Motor neuron (in vitro differentiated cells): ENCODE measurements around the gene AGBL4. TPM values are rescaled to one million over a fixed set of nuclear protein-coding genes. Genes with fewer than 3 reads are reported as not detected.
"Not testable (repeated sequence)": the region's sequence is repeated elsewhere in the genome, so short reads cannot be mapped to it uniquely, and the experiment has no call there.

Experiments used
- ATAC-seq, 8 experiments: fragments of 200-7000 bp; cut with Tn5 transposase; replicated peaks in 6 of 8; 2 replicates each; pipeline ENCODE4 v1.8.0; 2021; ENCODE audit warnings: mild to moderate bottlenecking in 8 of 8, moderate library complexity in 8 of 8
- H3K27ac ChIP-seq, 2 donors: fragments of 250-450 bp; sonication (Bioruptor Pico); 2 replicates each; pipeline ENCODE4 v1.9.0; 2021; ENCODE audit warnings: antibody characterized with exemption in 2 of 2, mild to moderate bottlenecking in 2 of 2, moderate library complexity in 1 of 2
- H3K4me1 ChIP-seq, 2 donors: fragments of 250-450 bp; sonication (Bioruptor Pico); replicated peaks in 1 of 2; 2 replicates each; pipeline ENCODE4 v1.6.1; 2021; ENCODE audit warnings: antibody characterized with exemption in 2 of 2, mild to moderate bottlenecking in 2 of 2, moderate library complexity in 1 of 2
- H3K4me3 ChIP-seq, 5 donors: fragments of 250-450 bp; sonication (Bioruptor Pico); 2 replicates each; pipeline ENCODE4 v1.9.0; 2021; ENCODE audit warnings: antibody characterized with exemption in 5 of 5, mild to moderate bottlenecking in 5 of 5, moderate library complexity in 4 of 5
- WGBS, 10 experiments: fragments of 450-650 bp; shearing (Covaris generic); methylation state at CpG; one replicate each; pipeline ENCODE4 v1.0.0; 2022; 5-methylcytosine and 5-hydroxymethylcytosine counted together
- in situ Hi-C, 9 experiments: fragments of 400-800 bp; cut with MboI; loops; one replicate each; pipeline ENCODE4 v1.15.0; 2021; ENCODE audit warnings: low sequenced_read_pairs in 9 of 9, low pct_unique_long_range_greater_than_20kb in 2 of 9; ENCODE audit not compliant: unreplicated experiment in 9 of 9
- total RNA-seq, 8 experiments: library from RNA; unstranded; fragments of 300-600 nt; gene quantifications; 2 replicates each; pipeline versions ENCODE4 v1.2.3 to v1.2.4, GENCODE V29; 2022

AGBL4 gene
- total RNA-seq, 8 experiments from 2014 or later, result 0.10 to 4.5 (median 1.9) TPM

DNA sequence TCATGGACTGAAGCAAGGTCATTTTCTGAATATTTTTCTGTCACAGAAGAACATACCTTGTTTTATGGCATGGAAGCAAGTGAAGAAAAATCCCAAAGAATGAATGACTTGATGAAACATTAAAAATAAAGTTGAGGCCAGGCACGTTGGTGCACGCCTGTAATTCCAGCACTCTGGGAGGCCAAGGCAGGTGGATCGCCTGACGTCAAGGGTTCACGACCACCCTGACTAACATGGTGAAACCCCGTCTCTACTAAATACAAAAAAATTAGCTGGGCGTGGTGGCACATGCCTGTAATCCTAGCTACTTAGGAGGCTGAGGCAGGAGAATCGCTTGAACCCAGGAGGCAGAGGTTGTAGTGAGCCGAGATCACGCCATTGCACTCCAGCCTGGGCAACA lies 1020.8 kb downstream of the AGBL4 start:
- ATAC-seq, H3K4me3 ChIP-seq, in situ Hi-C loops, H3K4me1 ChIP-seq, H3K27ac ChIP-seq: not testable (repeated sequence)
- WGBS, 10 experiments, result 32 to 100% (median 80%) methylated on average over 1 to 7 of the region's 10 CpGs; no CpG with 5 or more reads in 1 of the 10 experiments

DNA sequence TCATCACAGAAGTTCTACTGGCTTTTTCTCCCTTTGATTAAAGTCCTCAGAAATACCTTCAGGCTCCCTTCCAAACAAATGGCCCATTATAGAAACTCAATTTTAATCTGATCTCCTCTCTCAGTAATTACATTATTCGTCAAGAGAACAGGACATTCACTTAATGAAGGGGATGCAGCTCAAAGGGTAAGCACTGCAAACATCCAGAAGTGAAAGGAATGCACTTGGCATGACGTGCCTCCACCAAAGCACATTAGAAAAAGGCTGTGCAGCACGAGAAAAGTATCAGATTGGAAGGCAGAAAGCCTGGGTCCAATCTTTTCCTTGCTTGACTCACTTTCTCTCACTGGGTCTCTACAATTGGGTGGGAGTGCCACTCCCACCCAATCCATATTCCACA lies 1024.4 kb downstream of the AGBL4 start:
- in situ Hi-C loops, result no loop called here
- WGBS, 10 experiments, result 0 to 57% (median 22%) methylated on average over 1 to 3 of the region's 3 CpGs; no CpG with 5 or more reads in 2 of the 10 experiments
- ATAC-seq, result peak in 1 of 8 experiments; percentile 39
- H3K4me1 ChIP-seq, result no peaks in the 10 kb centered on the region
- no peak overlapping the region for H3K4me3 ChIP-seq
- H3K27ac ChIP-seq, result no peak overlapping the region

DNA sequence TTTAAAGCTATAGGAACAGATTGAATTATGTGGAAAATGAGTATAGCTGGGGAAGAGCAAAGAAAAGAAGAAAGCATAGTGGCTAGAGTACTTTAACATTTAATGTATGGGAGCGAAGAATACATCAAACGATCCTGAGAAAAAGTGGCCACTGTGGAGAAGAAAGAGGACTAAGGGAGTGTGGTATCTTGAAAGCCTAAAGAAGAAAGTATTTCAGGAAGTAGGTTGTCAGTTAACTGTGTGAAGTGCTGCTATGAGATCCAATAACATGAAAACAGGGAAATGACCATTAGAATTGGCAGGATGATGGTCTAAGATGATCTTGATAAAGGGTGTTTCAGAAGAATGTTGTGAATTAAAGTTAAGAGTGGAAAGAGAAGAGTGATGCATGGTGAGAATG lies 1027.4 kb downstream of the AGBL4 start:
- in situ Hi-C loops, result no loop called here
- 5 to 100% (median 87%) methylated on average over 2 of the region's 2 CpGs for WGBS, 10 experiments
- no peaks in the 10 kb centered on the region for H3K4me1 ChIP-seq
- ATAC-seq, result no peak
- no peak overlapping the region for H3K27ac ChIP-seq
- H3K4me3 ChIP-seq, result no peak overlapping the region

- peak overlapping the region in 1 of 2 donors; percentile 10 for H3K27ac ChIP-seq
- peaks cover 8 to 22% of the 10 kb centered on the region in 2 donors for H3K4me1 ChIP-seq
- ATAC-seq, result peak in 5 of 8 experiments; percentile 58 to 96 (median 92)
- H3K4me3 ChIP-seq, result no peak overlapping the region
- in situ Hi-C loops, result no loop called here
- WGBS, 10 experiments, result 22 to 72% (median 50%) methylated on average over 5 to 9 of the region's 9 CpGs
Measured at GRCh38 chr1:48988633-48989197, 1035.0 kb downstream of the AGBL4 start.

DNA sequence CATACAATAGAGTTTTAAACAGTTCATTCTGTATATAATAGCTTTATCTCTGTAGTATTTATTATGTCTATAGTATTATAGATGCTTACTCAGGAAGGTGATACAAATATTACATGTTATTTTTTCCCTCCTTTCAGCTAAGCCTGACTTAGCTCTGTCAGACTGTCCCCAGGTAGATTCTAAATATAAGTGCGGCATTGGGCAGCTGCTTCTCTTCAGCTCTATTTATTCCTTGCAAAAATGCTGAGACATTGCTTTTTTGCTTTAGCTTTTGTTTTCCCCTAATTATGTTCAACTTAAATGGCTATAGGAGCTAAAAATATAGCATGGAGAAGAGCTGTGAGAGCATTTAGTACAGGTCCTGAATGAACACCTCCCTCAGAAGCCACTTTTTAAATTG lies 1043.8 kb downstream of the AGBL4 start:
- peaks cover 3 to 9% of the 10 kb centered on the region in 2 donors for H3K4me1 ChIP-seq
- no peak overlapping the region for H3K27ac ChIP-seq
- in situ Hi-C loops, result no loop called here
- ATAC-seq, result no peak
- H3K4me3 ChIP-seq, result no peak overlapping the region
- WGBS, 10 experiments, result 33 to 100% (median 97%) methylated on average over 1 of the region's 1 CpG; no CpG with 5 or more reads in 2 of the 10 experiments

DNA sequence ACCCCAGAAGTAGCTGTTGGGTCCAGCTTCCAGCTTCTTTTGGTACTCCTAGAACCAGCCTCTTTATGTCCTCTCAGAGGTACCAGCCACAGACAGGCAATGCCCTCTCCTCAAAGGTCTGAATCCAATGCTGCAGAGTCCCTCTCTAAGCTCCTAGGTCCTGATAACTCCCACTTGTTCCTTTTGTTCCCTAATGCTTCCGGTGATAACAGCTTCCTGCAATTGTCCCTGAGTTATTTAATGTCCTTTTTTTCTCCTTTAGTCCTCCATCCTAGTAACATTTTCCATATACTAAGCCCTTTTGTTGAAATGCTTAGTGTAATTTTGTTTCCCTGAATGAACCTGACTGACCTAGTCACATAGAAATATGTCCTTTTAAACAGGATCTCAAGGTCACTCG lies 1045.3 kb downstream of the AGBL4 start:
- 6 to 86% (median 71%) methylated on average over 1 to 2 of the region's 2 CpGs; no CpG with 5 or more reads in 1 of the 10 experiments for WGBS, 10 experiments
- no peak for ATAC-seq
- H3K4me1 ChIP-seq, result peaks cover 3 to 7% of the 10 kb centered on the region in 2 donors
- in situ Hi-C loops, result no loop called here
- H3K4me3 ChIP-seq, result no peak overlapping the region
- peak overlapping the region in 1 of 2 donors; percentile 10 for H3K27ac ChIP-seq

GRCh38 chr1:48977273-48977672 lies 1046.5 kb downstream of the AGBL4 start:
- no peak for ATAC-seq
- H3K4me3 ChIP-seq, result no peak overlapping the region
- 0 to 96% (median 63%) methylated on average over 1 to 2 of the region's 2 CpGs; no CpG with 5 or more reads in 1 of the 10 experiments for WGBS, 10 experiments
- no peak overlapping the region for H3K27ac ChIP-seq
- in situ Hi-C loops, result no loop called here
- peaks cover 3 to 7% of the 10 kb centered on the region in 2 donors for H3K4me1 ChIP-seq

DNA sequence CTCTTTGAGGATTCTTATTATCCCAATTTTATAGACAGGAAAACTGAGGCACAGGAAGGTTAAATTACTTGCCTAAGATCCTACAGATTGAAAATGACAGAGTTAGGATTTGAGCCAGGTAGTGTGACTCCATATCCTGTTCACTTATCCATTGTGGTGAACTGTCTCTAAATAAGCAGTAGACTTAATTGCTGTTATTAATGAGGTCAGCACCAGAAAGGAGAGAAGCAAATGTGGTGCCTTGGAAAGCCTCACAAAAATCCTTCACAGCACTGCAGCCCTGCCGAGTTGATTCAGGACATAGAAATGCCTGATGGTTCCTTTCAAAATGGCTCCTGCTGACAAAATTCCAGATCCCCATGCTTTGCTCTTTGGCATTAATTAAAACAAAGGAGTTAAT lies 1053.8 kb downstream of the AGBL4 start:
- no peak overlapping the region for H3K27ac ChIP-seq
- no peak overlapping the region for H3K4me3 ChIP-seq
- H3K4me1 ChIP-seq, result peaks cover 0 to 3% of the 10 kb centered on the region in 2 donors
- in situ Hi-C loops, result no loop called here
- WGBS, 10 experiments, result 50 to 89% (median 62%) methylated on average over 1 of the region's 1 CpG; no CpG with 5 or more reads in 6 of the 10 experiments
- no peak for ATAC-seq

- Histone ChIP-seq H3K4me3 (no peak overlapping the region), H3K4me1 (peaks cover 2 to 7% of the 10 kb centered on the region in 2 donors), H3K27ac (no peak overlapping the region)
- WGBS, 10 experiments, result 17 to 79% (median 66%) methylated on average over 1 to 3 of the region's 3 CpGs; no CpG with 5 or more reads in 2 of the 10 experiments
- in situ Hi-C loops, result no loop called here
- no peak for ATAC-seq
Measured at GRCh38 chr1:48967318-48967717, 1056.4 kb downstream of the AGBL4 start.

DNA sequence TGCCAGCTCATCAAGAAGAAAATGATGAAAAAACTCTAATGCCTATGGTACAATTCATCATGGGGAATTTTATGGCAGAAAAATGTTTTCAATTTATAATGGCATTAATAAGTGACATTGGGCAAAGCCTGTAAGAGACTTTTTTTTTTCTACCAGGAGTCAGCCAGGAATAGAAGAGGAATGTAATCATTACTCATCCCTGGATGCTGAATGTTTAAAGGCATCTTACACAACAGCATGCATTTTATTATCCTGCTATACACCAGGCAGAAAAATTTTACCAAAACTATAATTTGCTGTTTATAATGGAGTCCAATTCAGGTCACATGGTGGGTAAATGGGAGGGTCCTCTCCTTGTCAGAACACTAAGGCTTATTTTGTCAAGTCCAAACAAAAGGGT lies 1057.2 kb downstream of the AGBL4 start:
- H3K4me1 ChIP-seq, result peaks cover 2 to 7% of the 10 kb centered on the region in 2 donors
- ATAC-seq, result peak in 4 of 8 experiments; percentile 25 to 51 (median 40)
- no peak overlapping the region for H3K4me3 ChIP-seq
- H3K27ac ChIP-seq, result no peak overlapping the region
- in situ Hi-C loops, result no loop called here

GRCh38 chr1:48960320-48960719 lies 1063.4 kb downstream of the AGBL4 start:
- Histone ChIP-seq H3K4me3 (no peak overlapping the region), H3K4me1 (peaks cover 5 to 8% of the 10 kb centered on the region in 2 donors), H3K27ac (no peak overlapping the region)
- ATAC-seq, result peak in 3 of 8 experiments; percentile 29 to 66 (median 42)
- in situ Hi-C loops, result no loop called here

DNA sequence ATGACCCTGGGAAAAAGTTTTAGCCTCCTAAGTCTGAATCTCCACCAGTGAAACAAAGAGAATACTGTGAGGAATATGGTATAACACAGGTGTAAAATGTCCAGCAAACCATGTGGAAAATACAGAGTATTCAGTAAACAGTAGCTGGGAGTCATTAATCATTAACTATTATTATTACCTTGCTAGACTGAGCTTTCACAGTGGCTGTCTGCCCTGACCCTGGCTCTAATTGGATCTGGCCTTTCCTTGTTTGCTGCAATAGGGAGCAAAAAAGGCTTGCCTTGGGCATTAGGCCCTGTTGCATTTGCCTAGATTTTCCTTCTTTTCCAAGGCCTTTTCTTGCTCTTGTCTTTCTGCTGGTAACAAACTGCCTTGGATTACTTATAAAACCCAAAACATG lies 1068.0 kb downstream of the AGBL4 start:
- in situ Hi-C loops, result no loop called here
- Histone ChIP-seq H3K4me1 (peaks cover 3 to 4% of the 10 kb centered on the region in 2 donors), H3K4me3 (no peak overlapping the region), H3K27ac (no peak overlapping the region)
- no peak for ATAC-seq

DNA sequence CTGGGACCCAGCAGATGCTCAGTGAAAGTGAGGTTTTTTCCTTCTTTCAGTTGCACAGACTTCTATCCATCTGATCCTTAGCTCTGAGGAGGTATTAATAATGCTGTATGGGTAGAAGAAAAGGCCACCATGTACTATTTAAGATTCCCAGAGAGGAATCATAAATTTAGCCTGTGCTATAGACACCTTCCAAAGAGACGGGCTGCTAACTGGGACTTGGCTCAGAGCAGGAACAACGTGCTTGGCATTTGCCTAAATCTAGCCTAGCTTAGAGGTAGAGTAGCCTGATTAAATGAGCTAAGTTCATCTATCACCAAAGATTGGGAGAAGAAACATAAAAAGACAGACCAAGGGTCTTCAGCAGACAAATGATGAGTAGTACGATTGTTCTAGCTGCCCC lies 1070.1 kb downstream of the AGBL4 start:
- in situ Hi-C loops, result no loop called here
- WGBS, 10 experiments, result 40 to 100% (median 83%) methylated on average over 1 to 3 of the region's 3 CpGs; no CpG with 5 or more reads in 3 of the 10 experiments
- no peak for ATAC-seq
- Histone ChIP-seq H3K27ac (no peak overlapping the region), H3K4me1 (peaks cover 6 to 9% of the 10 kb centered on the region in 2 donors), H3K4me3 (no peak overlapping the region)

- peak overlapping the region in 1 of 2 donors; percentile 49 for H3K27ac ChIP-seq
- in situ Hi-C loops, result no loop called here
- peaks cover 16 to 23% of the 10 kb centered on the region in 2 donors for H3K4me1 ChIP-seq
- peak in 3 of 8 experiments; percentile 16 to 30 (median 25) for ATAC-seq
- no peak overlapping the region for H3K4me3 ChIP-seq
- WGBS, 10 experiments, result 0 to 100% (median 69%) methylated on average over 1 of the region's 1 CpG; no CpG with 5 or more reads in 1 of the 10 experiments
Measured at GRCh38 chr1:48948562-48948961, 1075.2 kb downstream of the AGBL4 start.
